IPS DF 4.7 (cell line): ENCODE results near the gene RAPGEF4.
"Not testable (repeated sequence)": the region's sequence is repeated elsewhere in the genome, so short reads cannot be mapped to it uniquely, and the experiment has no call there.

Experiments used
- DNase-seq: peaks from one replicate; pipeline ENCODE4 v3.0.0-alpha.2; 2013; ENCODE audit warnings: low spot score; ENCODE audit errors: extremely low read depth

Gene RAPGEF4

DNA sequence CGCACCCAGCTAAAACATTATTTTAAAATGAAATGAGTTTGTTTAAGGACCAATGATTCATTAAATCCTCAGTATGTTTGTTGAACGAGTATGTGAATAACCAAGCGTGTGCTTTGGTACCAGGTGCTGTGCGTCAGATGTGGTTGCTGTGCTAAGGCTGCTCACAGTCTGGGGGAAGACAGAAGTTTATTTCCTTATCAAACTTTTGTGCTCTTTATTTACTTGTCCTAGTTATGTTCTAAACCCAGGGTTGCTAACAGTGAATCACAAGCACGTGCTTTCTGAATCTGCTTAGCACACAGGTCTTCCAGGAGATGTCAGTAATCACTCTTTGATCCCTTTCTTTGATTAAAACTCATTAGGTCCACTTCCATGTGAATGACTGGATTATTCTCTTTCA lies 37.0 kb downstream of the RAPGEF4 start:
- no peak for DNase-seq

DNA sequence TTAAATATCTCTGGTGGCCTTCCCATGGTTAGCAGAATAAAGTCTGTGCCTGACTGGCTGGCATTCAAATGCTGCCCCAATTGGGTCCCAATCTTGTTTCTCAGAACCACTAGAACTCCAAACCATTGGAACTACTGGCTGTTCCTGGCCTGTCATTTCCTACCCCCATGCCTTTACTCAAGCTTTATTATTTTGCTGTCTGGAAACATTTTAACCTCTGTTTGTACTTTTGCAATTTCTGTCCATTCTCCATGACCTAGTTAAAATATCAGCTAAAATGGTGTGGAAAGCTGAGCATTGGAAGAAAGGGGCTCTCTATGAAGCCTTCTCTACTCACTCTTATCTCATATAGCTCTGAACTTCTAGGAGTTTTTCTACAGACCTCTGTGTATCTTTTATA lies 38.7 kb downstream of the RAPGEF4 start:
- no peak for DNase-seq

DNA sequence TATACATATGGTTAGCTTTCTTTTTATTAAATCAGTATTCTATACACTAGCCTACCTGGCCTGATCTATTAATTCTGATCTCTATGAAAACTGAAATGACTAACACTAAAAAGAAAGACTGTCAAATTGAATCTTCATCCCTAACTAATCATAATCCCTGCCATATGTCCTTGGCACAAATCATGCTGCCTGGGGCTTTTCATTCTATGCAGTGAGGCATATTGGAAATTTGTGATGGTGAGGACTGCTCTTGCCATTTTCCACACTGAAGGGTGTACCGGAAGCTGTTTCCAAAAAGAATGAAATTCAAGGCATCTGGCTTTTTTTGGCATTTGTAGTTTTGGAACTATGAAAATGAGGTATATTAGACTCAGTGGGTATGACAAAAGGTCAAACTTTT lies 39.7 kb downstream of the RAPGEF4 start:
- no peak for DNase-seq

DNA sequence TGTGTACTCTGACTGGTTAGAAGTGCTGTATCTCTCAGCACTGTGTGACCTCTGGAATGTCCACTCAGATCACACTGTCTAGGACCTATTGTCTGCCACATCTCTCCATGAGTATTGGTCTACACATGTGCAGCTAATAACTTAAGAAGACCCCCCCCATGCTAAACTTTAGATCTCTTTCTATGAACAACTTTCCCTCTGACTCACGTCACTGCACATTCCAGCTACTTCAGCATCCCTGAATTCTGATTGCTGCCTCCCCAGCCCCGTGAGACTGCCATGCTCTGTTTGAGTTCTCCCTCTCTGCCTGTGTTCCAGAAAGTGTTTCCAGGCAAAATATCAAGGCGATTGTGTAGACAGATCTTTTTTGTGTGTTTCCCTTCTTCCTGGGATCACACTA lies 41.8 kb downstream of the RAPGEF4 start:
- DNase-seq = no peak

DNA sequence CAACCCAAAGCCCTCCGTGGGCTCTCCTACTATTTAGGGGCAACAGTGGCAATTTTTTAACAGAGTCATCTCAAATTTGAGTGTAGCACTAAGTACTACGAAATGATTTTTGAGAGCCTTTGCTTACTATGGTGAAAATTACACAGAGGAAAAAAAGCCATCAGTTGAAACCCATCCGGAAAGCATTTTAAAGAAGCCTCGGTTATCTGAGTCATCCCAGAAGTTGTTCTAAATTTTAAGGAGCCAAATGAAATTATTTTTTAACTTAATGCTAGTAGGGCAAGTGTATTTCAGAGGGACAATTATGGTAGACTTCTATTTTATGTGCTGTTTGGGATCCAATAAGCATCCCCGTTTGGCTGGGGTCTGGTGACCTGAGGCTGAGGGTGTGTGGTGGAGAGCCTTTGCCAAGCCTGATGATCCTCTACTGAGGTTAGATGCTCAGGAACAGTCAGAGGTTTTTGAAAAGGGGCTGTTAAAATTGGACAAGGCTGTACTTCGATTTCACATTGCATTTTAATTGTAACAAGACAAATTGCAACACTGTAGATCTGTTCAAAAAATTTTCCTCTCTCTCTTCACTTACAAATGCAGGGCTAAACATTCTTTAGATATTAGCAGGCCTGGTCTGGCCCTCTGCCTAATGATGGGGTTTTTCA lies 47.0 kb downstream of the RAPGEF4 start:
- DNase-seq = no peak

DNA sequence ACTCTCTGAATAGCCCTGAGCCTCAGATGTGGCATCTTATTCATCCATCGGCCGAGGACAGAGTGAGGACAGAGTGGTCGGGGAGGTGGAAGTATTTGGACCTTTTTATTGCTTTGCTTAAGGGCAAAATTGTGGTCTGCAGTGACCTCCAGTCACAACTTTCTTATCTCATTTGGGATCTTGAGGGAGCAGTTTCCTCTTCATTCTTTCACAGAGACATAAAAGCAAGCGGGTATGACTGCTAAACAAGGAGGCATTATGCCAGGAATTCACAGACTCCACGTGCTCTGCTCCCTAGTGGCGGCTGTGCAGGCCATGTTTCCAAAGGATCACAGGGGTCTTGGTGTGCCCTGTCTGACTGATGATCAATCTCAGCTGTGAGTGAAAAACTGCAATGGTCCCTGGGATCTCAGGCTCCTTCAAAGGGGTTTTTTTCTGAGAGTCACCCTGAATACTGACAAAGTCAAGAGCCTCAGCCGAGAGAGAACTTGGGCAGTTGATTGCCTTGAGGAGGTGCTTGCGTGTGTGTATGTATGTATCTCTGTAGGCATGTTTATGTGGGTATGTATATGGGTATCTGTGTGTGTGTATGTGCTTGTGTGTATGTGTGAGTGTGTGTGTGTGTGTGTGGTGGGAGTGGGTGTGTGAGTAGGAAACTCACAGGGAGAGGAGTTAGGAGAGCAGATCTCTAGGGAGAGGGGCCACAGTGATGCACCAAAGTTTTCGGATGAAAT lies 47.7 kb downstream of the RAPGEF4 start:
- no peak for DNase-seq

DNA sequence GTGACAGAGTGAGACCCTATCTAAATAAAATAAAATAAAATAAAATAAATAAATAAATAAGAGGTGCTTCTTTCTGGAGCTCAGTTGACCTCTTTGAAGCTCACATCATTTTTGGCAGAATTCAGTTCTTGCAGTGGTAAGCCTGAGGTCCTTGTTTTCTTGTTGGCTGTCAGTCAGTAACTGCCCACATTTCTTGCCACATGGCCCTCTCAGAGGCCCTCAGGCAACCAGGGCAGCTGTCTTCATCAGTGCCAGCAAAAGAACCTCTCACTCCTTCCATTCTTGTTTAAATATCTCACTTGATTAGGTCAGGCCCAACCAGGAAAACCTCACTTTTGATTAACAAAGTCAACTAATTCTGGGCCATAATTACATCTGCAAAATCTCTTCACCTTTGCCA lies 53.2 kb downstream of the RAPGEF4 start:
- no peak for DNase-seq

DNA sequence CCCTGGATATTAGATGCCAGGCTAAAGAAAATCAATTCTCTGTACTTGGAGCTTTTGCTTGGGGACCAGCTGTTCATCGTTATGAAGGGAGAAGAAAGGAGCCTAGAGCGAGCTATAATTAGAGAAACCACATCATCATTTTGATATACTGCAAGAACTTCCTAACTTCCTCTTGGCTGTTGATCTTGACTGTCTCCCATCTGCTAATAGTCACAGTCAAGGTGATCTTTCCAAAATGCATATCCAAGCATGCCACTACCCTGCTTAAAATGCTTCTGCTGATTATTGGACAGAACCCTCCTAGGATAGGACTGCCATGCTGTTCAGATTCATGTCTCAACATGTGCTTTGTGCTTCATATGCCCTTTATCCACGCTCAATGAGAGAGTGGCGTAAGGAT lies 54.8 kb downstream of the RAPGEF4 start:
- DNase-seq = no peak

DNA sequence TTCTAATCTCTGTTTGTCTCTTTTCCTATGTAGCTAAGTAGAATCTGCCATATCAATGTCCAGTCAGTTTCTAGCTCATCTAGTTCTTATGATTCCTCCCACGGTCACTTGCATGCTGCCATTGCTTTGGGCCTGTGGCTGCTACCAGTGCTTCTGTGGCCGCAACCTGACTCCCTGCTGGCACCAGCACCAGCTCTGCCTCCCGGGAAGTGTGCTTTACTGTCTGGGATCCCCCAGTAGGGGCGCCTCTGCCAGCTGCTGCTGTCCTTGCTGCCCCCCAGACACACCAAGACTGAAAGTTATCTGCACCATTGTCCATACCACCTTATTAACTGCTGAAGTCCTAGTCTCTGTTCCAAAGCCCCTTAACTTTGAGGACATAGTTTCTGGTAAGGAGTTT lies 56.3 kb downstream of the RAPGEF4 start:
- no peak for DNase-seq

DNA sequence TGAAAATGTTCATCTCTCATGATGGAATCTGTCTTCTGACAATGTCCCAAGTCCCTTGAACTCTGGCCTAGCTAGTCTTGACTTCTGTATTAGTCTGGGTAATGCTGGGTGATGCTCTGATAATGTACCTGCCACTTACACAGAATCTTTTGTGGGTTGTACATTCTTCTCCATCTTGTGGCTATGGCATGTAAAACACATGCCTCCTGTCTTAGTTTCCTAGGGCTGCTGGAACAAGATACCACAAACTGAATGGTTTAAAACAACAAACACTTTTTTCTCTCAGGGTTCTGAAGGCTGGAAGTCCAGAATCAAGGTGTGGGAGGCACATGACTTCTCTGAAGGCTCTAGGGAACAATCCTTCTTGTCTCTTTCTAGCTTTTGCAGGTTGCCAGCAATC lies 57.1 kb downstream of the RAPGEF4 start:
- no peak for DNase-seq

DNA sequence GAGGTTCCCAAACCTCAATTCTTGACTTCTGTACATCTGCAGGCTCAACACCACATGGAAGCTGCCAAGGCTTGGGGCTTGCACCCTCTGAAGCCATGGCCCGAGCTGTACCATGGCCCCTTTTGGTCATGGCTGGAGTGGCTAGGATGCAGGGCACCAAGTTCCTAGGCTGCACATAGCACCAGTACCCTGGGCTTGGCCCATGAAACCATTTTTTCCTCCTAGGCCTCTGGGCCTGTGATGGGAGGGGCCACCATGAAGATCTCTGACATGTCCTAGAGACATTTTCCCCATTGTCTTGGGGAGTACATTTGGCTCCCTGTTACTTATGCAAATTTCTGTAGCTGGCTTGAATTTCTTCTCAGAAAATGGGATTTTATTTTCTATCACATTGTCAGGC lies 67.7 kb downstream of the RAPGEF4 start:
- DNase-seq = not testable (repeated sequence)

DNA sequence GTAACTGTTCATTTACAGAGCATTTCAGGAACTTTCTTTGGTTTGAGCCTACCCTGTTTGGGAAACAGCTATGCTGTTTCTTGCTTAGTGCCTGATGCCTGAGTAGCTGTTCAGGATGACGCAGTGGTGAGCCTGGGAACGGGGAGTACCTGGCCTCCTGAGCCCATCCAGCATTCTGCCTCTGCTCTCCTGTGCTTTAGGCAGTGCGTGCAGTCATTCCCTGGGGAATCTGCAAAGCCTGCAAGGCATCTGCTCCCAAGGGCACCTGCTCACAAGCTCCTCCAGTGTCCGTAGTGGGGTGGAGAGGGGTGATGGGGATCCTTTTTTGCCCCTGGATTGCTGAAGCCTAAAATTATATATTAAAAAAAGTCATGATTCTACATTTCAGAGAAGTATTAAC lies 68.8 kb downstream of the RAPGEF4 start:
- no peak for DNase-seq

DNA sequence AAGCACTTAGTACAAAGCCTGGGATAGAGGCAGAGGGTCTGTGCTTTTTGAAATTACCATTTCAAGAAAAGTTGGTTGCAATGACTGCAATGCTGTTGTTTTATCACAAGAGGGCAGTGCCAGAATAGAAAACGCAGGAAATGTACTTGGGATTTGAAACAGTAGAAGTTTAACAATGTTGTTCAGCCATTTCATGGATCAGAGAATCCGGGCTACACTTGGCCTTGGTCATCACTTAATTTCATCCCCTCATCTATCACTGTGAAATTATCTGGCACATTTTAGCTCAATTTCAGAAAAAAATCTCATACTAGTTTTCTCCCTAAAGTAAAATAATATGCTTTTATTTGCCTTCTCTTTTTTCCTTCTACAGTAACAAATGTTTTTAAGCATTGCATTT lies 70.8 kb downstream of the RAPGEF4 start:
- DNase-seq = peak; percentile 36

DNA sequence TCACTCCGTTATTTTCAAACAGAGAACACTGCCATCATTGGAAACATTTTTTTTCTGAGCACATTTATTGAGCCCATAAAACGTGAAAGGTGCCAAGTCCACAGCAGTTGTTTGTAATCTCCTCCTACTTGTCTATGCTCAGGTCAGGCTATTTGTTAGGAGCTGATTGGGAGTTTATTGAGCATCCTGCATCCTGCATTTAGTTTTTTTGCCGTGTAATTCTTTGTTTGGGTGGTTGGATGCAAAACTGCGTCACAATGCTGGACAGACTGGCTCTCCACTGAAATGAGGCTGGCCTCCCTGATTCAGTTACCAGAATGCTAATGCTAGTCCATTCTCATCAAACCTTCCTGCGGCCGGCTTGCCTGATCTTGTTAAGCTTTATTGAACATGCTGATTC lies 71.4 kb downstream of the RAPGEF4 start:
- no peak for DNase-seq

DNA sequence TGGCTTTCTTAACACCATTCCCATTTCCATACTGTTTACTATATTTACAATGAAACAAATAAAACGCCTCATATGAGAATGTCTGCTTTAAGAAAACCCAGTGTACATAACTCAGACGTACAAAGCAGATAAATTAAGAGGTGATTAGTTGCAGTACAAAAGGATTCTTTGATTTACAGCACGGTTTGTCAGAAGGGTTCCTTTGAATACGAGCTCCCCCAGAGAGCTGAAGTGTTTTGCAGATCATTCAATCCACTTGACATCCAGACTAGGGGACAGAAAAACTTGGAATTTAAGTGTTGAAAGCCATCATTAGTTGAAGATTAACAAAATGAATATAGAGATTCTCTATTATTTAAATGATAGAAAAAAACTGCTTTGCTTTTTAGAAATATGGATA lies 72.5 kb downstream of the RAPGEF4 start:
- no peak for DNase-seq

DNA sequence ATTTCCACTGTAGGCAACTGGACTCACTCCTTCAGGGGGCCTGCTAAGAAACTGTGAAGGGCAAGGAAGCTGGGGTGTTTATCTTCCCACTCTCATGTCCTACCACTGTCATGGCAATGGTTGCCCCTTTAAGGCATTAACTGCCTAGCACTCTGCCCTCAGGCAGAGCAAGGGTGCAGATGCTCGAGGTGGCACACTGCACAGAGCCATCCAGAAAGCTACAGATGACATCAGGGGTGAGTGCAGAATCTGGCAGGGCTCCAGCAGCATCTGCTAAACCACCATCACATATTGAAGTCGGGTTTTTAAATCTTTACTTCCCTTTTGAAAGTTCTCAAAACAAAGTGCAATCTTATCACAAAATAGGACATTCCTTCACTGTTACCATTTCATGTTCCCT lies 75.4 kb downstream of the RAPGEF4 start:
- DNase-seq = no peak

DNA sequence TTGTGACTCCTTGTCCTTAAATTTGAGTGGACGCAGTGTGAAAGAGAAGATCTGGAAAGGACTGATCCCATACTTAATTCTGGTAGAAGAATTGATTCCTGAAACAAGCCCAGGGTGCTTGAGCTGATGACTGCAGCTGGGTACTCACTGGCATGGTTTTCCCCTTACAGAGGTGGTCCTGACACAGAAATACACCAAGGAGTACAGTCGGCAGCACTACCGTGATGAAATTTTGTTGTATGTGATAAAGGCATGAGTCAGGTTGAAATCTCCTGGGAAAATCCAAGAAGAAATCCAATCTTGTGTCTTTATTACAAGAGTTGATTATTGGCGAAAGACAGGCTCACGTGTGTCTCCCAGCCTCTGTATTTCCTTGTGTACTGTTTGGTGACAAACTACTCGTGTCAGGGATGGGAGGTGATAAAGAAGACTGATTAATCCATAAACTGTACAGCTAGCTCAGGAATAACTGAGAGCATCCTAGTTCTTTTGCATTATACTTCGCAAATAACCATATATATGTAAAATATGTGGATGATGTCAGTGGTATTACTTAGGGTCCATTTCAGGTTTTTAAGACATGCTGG lies 76.6 kb downstream of the RAPGEF4 start:
- DNase-seq = no peak

DNA sequence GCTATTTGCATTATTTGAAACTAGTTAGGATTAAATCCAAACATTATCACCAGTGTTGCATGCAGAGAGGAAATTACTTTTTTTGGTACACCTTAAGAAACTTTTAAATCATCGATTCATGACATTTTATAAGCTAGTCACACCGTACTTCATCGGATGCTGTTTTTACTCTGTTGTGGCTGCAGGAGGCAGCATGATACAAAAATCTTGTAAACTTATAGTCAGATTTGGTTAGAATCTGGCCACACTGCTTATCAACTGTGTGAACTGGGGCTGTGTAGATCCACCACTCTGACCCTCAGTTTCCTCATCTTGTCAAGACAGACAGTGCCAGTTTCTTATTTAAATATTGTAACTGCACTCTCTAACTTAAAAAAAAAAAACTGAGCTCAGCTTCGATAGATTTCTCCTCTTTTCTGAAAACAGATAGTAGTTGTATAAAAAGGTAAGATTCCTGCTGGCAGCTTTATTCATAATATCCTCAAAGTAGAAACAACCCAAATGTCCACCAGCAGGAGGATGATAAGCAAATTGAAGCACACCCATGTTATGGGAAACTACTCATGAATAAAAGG lies 77.8 kb downstream of the RAPGEF4 start:
- DNase-seq = no peak

DNA sequence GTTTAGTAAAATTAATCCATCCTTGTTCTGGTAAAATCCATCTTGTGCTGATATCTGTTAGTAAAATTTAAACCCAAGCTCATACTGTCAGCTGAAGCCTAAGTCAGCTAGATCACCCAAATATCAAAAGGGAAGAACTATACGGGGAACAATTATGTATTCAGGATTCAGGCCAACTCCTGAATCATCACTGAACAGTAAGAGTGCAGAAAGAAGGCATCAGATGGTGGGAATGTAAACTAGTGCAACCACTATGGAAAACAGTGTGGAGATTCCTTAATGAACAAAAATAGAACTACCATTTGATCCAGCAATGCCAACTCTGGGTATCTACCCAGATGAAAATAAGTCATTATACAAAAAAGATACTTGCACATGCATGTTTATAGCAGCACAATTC lies 81.8 kb downstream of the RAPGEF4 start:
- DNase-seq = no peak

DNA sequence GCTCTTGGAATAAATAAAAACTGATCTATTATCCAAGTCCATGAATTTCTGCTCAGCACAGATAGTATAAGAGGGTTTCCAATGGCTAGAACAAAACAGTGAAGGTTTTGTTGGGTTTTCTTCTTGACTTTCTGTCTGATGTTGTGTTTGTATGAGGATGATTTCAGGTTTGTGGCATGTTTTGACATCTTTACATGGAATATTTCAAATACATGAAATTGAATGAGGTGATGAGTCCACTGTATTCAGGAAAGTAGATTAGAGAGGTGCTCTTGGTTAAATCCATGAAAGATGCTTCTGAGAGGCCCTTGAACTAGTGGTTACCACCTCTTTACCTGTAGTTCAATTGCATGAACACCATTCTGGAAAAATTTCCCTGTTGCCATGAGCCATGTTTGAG lies 84.3 kb downstream of the RAPGEF4 start:
- no peak for DNase-seq

DNA sequence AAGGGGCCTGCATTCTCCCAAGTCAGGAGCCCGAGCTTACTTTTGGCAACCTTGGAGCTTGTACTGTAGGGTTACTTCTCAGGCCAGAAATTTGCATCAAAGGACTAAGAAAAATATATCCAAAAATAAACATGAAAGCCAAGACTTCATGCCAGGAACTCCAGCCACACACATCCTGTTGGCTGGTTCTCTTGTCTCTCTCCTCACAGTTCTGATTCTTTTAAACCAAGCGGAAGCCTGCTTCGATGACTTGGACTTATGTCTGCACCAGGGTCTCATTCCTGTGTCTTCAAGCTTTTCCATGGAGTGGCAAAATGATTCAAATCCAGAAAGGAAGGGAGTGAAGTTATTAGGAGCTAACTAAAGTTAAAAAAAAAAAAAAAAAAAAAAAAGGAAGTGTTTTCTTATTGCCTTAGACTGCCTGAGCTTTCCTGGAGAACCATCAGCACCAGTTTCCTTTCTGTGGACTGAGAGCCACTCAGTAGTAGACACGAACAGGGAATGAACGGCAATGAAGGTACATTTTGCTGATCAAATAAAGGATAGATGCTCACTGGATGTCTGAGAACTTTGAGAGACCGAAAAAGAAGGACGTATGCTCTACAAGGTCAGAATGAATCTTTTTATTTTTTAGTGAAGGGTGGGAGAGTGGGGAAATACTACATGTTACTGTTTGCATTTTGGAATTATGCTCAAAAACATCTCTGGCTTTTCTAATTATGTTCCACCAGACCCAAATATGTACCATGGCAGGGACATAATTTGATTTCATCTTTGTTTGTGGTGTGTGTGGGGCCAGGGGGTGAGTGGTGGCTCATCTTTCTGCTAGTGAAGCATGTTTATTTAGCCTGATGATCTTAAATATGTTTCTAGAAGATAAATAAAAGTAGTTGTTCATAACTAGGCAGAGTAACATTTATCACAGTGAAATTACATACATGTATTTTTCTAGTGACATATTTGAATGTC lies 86.0 kb downstream of the RAPGEF4 start:
- DNase-seq = no peak
